Effector CD4-positive, alpha-beta T cell (primary cell): Measurements from ENCODE around the gene GMPR2.

ENCODE experiments used
- DNase-seq: peaks from one replicate; pipeline ENCODE4 v3.0.0-alpha.2; 2020

The GMPR2 gene

DNA sequence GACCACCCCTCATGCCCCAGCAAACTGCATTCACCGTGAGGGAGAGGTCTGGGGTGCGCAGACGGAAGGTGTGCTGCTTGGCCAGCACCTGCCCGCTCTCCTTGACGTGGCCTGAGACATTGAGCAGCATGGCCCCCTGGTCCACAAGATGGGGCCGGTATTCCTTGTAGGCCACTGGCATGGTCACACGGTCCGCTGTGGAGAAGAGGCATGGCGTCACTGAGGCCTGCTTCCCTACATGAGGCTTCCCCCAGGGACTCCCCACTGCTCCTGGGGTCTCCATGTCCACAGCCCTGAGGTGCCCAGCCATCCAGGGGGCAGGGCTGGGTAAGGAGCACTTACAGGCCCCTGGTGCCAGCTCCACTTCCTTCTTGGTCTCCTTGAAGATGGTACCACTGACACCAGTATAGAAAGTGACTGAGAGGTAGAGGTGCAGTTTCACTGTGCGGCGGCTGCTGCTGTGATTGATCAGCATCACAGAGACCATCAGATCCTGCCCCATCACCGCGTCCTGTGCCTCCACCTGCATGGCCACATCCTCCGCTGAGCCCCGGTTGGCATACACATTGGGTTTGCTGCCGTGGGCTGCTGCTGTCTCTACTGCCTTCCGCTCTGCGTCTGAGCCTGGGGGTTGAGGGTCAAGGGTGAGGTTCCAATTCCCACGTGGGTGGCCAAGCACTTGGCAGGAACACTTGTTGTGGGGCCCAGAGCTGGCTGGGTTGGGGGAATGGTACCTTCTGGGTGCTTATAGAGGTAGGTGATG lies 22.1 kb downstream of the GMPR2 start:
- no peak for DNase-seq

GRCh38 chr14:24255438-24255837 lies 22.7 kb downstream of the GMPR2 start:
- no peak for DNase-seq

GRCh38 chr14:24255931-24256711 lies 23.4 kb downstream of the GMPR2 start:
- no peak for DNase-seq

GRCh38 chr14:24256960-24257359 lies 24.2 kb downstream of the GMPR2 start:
- no peak for DNase-seq

- no peak for DNase-seq
Measured at GRCh38 chr14:24258119-24258518, 25.4 kb downstream of the GMPR2 start.

DNA sequence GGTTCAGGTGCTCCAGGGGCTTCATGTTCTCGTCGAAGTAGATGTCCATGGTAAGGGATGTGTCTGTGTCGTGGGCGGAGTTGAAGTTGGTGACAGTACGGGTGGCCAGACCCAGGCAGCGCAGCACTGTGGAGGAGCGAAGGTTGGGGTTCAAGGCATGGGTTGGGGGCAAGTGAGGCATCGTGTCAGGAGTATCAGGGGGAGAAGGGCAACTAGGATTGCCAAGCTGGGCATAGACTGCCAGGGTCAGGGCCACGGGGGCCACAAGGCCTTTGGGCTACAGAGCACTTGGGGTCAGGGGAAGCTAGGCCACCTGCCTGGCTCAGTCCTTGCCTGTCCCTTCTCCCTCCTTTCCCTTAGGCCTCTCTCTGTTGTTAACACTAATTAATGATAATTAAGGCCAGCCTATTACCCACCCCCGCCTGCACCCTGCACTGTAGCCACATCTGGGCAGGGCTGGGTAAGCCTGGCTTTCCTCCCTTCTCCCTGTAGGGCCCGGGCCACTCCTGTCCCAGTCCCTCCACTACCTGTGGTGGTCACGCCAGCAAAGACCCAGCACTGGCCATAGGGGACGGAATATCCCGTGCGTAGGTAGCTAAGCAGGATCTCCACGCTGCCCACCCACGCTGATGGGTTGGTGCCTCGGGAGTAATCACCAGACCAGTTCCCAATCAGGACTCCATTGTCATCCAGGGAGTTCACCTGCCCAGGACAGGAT lies 26.0 kb downstream of the GMPR2 start:
- no peak for DNase-seq

DNA sequence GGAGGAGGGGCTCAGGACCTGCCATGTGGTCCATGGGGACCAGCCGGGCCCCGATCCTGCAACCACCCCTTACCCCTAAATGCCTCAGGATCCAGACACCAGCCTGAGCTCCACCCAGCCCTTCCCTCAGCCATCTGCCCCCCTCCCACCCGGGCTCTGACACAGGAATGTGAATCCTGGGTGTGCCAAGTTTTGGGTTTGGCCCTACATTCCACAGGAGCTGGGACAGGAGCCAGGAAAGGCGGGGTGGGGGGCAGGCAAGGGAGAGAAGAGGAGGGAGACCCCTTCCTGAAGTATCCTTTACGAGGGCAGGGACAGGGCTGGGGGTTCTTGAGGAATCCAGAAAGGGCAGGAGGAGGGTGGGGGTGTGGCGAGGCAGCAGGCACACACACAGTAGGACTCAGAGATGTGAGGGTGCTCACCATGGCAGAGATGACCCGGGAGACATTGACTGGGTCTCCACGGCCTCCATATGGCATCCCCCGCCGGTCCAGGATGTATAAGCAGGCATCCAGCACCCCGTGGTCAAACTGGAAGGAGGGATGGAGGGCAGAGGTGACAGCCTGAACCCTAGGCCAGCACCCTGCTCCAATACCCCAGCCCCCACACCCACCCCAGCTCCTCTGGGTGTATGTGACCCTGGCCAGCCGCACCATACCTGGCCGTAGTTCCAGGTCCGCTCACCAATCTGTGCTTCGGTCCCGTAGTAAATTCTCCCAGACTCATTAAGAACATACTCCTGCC lies 26.7 kb downstream of the GMPR2 start:
- no peak for DNase-seq

- DNase-seq = no peak
Measured at GRCh38 chr14:24260026-24260779, 27.5 kb downstream of the GMPR2 start.

DNA sequence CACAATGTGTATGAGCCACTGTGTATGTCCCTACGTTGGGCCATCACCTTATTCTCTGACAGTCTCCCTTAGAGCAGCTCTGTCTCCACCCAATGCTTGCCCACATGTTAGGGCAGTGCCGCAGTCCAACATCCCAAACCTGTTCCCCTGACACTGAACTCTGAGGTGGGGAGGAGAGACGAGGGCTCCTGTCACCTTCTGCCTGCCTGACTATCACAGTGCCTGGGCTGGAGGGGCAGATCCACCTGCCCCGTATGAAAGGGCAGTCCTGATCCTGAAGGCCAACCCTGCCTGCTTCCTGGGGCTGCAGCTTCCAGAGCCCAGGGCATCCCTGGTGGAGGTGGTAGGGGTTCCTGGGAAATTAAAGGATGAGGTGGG lies 28.0 kb downstream of the GMPR2 start:
- no peak for DNase-seq

DNA sequence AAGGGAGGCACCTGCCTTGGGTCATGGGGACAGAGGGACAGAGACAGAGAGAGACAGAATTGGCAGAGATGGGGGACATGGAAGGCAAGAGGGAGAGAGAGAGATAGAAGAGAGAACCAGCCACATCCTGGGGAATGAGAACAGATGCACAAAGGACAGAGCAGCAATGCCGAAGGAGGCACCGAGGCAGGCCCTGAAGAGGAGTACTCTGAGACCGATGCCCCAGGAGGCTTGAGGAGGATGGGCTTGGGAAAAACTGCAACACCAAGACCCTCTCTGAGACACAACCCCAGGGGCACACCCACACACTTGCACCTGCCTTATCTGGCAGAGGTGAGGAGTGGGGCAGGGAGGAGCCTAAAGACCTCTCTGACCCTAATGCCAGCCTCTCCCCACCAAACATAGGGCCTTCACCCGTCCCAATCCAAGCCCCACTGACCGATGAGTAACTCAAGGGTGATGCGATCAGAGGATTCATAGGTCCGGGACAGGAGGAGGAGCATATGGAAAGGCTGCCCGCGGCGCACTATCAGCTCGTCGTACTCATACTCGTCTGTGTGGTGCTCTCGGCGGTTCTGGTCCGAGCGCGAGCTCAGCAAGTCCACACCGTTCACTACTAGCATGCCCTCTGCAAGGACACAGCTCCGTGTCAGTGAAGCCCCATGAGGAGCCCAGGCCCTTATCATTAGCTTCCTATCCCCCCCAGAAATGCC lies 28.7 kb downstream of the GMPR2 start:
- DNase-seq = no peak

- no peak for DNase-seq
Measured at GRCh38 chr14:24261969-24262327, 29.2 kb downstream of the GMPR2 start.

DNA sequence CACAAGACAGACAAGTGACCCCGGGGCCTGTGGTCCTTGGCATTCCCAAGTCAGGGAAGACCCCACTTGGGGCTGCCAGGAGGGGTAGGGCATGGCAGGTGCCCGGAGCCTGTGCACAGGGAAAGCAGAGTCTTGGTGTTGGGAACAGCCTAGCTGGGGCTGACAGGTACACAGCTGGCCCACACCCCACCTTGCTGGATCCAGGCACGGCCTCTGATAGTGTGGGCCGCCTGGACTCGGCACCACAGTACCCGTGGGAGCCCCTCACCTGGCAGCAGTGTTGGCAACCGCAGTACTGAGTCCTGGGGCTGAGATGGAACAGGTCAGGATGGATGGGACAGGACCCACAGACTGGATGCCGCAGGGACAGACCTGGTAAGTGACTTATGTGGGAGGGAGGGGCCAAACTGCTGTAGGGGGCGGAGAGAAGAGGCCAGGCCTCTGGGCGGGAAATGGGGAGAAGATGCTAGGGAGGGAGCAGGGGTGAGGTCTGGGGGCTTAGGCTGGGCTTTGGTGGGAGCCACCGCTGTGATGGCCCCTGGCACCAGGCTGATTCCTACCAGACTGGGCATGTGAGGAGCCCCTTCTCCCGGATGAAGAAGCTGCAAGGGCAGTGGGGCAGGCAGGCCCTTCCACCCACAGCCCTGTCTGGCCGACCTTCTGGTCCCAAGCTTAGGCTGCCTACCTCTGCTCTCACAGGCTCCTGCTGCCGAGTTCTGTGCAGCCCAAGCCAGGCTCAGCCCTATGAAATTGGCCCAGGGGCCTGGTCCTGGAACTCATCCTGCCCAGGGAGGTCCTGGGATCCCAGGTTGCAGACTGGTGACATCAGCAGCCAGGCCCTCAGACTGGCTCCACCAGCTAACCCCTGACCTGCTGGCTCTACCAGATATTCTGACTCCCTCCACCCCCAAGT lies 30.3 kb downstream of the GMPR2 start, which contains the start of gene TGM1:
TSS of gene TGM1 (minus strand) at position 357 of the 913 bp plus-strand sequence. CDS start 825 bp downstream, outside the sequence.
- DNase-seq = no peak

- DNase-seq = no peak
Measured at GRCh38 chr14:24263848-24264247, 31.1 kb downstream of the GMPR2 start.

DNA sequence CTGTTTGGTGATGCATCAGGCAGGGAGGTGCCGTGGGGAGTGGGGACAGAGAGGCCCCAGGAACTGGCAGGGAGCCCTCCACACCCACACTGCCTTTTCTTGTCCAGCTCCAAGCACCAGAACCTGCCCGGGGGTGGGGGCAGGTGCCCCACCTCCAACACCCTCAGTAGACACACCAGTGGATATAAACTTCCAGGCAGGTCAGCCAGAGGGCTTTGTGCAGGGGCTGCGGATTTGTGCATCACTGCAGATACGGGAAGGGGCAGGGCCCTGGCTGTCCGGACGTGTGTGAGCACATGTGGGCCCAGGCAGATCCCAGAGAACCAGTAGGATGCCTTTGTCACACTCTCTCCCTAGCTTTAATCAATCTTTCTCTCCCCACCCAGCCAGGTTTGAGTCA lies 31.6 kb downstream of the GMPR2 start:
- DNase-seq = no peak

GRCh38 chr14:24266344-24267244 lies 33.9 kb downstream of the GMPR2 start:
- DNase-seq = no peak

DNA sequence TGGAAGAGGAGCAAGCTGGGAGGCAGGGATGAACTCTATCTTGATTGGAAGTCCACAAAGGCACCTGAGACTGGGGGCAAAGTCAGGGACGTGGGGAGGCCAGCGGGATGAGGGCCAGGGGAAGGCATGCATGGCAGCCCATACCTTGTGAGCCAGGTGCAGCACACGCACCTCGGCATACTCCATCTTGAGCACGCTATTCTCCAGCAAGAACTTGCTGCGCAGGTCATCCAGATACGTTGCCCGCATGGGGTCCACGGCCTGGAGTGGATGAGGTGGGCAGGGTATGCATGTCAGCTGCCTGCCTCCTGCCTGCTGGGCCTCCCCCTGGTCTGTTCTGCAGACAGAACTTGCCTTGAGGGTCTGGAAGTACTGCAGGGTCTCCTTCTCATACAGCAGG lies 34.8 kb downstream of the GMPR2 start:
- DNase-seq = no peak

DNA sequence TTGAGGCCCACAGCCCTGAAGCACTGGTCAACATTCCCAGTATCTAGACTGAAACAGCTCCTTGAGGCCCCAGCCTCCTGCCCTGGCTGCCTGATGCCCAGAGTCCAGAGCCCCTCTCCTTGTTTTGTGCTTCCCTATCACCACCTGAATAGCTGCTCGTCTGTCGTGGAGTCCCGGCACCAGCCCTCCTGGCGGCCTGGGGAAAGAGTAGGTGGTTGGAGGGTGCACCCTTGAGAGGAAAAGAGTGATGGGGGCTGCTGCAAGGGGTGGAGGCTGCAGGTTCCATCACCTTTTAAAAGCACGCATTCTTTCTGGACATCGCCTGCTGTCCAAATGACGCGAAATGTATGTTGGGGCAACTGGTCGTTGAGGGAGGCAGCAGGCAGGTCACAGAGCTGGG lies 35.5 kb downstream of the GMPR2 start:
- no peak for DNase-seq

GRCh38 chr14:24269368-24269767 lies 36.6 kb downstream of the GMPR2 start:
- DNase-seq = no peak

DNA sequence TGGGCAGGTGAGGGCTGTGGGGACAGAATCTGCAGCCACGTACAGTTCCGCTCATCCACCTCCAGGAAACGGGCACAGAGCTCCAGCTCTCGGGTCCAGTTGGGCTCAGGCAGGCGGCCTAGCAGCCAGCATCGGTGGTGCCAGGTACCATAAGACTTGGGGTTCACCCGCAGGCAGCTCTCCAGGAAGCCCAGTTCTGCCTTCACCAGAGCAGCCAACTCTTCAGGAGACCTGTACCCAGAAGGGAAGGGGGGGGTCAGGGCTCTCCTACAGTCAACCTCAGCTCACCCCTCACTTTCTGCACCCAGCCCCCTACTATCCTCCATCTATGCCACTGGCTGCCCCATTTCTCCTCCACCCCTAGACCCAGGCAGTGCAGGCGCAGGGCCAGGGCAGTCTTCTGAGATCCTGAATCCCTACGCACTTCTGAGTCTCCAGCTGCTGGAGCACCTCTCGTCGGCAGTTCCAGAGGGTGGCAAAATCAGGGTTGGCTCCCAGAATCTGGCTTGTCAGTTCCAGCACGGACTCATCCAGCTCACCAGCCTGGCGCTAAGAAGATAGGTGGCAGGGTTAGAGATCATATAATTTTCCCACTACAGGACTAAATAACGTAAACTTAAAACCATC lies 37.3 kb downstream of the GMPR2 start:
- DNase-seq = no peak
